NK-92 (cell line): ENCODE data around the gene CDKAL1.
"Not testable (repeated sequence)": the region's sequence is repeated elsewhere in the genome, so short reads cannot be mapped to it uniquely, and the experiment has no call there.

ENCODE experiments used
- DNase-seq: peaks from one replicate; lab custom pipeline; 2025; ENCODE audit not compliant: unreplicated experiment; lab: John Stamatoyannopoulos, UW

CDKAL1 gene

DNA sequence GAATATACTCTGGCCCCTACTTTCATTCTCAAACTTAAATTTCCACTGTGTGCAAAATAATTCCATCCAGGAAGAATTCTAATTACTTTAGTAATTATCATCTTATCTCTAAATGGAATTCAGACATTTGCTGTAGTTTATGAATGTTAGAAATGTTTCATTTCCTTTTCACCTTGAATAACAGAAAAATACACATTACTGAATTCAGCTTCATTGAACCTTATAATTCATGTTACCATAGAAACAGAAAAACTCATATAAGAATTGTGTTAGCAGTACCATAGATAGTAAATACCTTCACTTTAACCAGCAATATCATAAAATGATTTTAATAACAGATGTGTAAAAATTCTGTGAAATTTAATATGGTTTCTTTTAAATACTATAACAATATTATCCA lies 514.9 kb downstream of the CDKAL1 start:
- no peak for DNase-seq

GRCh38 chr6:21049572-21049971 lies 515.3 kb downstream of the CDKAL1 start:
- DNase-seq, result no peak

GRCh38 chr6:21050935-21051334 lies 516.7 kb downstream of the CDKAL1 start:
- DNase-seq, result no peak

DNA sequence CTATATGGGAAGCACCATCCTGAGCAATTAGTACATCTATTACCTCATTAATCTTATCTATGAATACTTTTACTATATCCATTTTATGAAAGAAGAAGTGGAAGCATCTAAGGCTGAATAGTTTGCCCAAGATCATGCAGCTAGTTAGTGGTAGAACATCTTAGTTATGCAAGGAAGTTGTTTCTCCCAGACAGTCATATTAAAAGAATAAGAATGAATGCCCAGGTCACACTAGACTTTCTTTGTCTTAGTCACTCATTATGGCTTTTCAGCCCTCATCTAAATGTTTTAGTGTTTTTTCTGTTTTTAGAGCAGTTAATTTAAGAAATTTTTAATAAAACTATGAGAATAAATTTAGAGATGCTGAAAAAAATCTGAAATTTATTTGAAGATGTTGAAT lies 517.5 kb downstream of the CDKAL1 start:
- DNase-seq, result no peak

- no peak for DNase-seq
These were observed 519.4 kb downstream of the CDKAL1 start for GRCh38 chr6:21053612-21054011.

GRCh38 chr6:21055480-21055879 lies 521.2 kb downstream of the CDKAL1 start:
- DNase-seq, result not testable (repeated sequence)

DNA sequence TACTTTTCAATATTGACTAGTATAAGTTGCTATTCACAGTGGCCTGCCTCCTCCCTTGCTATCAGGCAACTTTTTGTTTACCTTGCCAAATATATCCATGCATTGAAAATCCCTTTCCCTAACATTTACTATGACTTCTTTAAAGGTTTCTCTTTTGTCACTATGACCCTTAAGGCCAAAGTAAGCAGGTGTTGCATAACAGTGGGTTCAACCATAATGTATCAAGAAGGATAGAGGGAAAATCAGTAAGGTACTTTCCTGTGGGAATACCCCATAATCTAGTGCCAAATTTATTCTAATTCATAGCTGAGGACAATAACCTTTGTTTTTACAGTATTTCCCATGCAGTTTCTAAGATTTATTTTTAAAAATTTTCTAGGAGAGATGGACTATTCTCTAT lies 527.6 kb downstream of the CDKAL1 start:
- no peak for DNase-seq

DNA sequence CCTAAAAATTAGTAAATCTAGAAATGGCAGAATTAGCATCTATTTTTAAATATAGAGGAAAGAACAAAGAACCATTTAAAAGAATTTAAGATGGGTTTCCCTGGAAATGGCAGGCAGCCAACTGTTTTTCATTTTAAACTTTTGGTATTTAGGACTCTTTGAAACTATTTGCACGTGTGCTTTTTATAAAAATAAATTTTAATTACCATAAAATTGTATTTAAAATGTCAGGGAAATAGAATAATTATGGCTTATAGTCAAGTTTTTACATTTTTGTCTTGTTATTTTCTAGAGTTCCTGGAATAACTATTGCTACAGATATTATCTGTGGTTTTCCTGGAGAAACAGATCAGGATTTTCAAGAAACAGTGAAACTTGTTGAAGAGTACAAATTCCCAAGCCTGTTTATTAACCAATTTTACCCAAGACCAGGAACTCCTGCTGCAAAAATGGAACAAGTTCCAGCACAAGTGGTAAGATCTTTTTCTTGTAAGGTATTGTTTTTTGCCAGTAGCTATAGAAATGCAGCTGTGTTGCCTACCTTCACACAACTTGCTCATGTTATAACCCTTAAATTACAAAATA lies 530.6 kb downstream of the CDKAL1 start:
- DNase-seq, result no peak

DNA sequence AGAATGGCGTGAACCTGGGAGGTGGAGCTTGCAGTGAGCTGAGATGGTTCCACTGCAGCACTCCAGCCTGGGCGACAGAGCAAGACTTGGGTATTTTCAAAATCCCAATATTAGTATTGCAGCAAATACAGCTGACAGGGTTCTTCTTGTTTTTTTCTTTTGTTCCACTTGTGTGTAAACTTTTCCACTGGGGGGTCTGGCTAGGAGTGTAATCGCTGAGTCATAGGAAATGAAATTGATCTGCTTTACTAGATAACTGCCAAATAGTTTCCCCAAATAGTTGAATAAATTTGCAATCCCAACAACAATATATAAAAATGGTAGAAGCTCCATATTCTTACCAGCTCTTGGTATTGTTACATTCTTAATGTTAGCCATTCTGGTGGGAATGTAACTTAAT lies 533.3 kb downstream of the CDKAL1 start:
- no peak for DNase-seq

DNA sequence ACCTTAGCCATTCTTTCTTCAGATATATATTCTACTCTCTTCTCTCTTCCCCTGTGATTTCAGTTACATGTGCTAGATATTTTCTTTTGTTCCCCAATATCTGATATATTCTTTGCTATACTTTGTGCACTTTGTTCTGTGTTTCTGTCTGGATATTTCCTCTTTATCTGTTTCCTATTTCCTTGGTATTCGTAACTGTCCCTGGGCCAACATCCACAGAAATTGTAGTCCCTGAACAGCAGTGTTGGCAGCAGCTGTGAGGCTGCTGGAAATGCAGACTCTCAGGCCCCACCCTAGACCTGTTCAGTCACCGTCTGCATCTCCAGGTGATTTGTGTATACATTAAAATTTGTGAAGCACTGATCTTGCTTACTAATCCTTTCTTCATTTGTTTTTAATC lies 536.4 kb downstream of the CDKAL1 start:
- no peak for DNase-seq

DNA sequence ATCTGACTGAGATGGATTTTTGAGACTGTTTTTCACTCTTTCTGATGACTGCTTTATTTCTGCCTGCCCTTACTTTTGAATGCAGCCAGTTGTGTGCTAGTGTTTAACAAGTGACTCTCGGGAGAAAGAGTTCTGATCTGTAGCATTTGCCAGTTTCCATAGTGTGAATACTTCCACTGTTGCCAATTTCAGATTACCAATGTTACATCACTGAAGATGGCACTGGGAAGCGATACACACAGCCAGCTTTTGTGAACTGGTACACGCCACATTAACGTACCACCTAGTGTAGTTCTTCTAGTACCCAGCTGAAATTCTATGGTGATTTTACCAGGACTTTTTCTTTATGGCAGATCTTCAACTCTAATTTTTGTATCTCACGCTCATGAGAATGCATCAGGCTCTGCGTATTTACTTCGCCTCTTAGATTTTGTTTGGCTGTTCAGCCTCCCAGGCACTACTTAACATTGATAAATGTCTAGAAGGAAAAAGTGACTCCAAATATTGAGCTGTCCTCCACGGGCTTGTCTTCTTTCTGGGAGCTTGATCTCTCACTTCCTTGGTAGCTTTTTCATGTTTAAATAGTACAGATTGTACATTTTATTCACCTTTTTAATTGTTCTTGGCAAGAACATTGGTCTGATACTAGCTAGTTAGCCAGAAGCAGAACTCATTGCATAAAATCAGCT lies 537.7 kb downstream of the CDKAL1 start:
- no peak for DNase-seq

DNA sequence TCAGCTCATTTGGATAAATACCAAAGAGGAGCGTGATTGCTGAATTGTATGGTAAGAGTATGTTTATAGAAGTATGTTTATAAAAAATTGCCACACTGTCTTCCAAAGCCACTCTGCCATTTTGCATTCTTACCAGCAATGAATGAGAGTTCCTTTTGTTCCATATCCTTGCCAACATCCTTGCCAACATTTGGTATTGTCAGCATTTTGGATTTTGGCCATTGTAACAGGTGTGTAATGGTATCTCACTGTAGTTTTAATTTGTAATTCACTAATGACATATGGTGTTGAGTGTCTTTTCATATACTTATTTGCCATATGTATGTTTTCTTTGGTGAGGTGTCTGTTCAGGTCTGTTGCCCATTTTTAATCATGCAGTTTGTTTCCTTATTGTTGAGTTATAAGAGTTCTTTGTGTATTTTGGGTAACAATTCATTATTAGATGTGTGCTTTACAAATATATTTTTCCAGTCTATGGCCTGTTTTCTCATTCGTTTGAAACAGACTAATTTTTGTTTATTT lies 539.1 kb downstream of the CDKAL1 start:
- no peak for DNase-seq

GRCh38 chr6:21074484-21074883 lies 540.2 kb downstream of the CDKAL1 start:
- DNase-seq, result no peak

DNA sequence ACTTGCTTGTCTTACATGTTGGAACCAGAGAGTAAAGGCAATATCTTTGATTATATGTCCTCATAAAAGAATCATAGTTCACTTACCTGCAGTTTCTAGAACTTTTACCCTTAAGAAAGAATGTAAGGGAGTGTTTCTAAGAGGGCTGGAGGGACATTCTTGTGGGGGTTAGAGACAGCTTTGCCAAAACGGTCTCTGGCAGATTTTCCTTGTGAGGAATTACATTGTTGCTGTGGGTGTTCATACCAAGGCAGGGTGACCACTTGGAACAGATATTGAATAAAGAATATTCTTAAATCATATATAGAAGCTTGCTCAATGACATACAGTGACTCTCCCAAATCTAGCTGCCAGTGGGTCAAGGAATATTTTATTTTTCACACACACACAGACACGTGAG lies 541.7 kb downstream of the CDKAL1 start:
- DNase-seq, result no peak

DNA sequence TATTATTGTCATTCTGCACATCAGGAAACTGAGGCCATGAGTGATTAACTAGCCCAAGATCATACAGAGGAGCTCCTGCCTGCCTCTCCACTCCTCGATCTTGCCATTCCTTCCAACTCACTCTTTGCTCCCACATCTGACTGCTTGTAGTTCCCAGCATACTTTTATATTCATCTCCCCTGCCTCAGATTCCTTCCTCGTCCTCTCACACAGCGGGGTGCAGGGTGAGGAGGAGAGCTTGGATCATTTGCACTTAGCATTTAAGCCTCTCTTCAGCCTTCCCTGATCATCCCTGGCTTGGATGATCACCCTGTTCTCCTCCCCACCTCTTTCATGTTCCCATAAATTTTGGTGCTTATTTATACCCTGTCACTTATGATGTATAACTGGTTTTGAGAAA lies 544.2 kb downstream of the CDKAL1 start:
- DNase-seq, result no peak

- DNase-seq, result no peak
These were observed 545.3 kb downstream of the CDKAL1 start for GRCh38 chr6:21079468-21080048.

DNA sequence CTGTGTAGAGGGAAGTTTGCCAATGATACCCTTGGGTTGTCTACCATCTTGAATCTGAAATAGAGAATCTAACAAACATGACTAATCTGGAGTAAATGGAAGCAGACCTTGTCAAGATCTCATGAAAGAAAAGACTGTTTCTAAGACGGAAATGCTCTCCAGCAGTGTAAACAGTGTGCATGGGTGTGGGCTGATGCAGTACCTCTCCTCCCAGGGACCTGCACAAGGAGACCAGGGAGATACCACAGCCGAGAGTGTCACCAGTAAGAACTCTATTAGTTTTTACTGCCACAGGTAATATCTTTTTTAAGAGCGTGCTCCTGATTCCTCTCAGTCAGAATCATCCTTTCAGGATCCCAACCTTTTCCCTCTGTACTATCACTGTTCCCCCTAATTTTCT lies 546.0 kb downstream of the CDKAL1 start:
- DNase-seq, result no peak

GRCh38 chr6:21082091-21082490 lies 547.8 kb downstream of the CDKAL1 start:
- DNase-seq, result no peak

- DNase-seq, result no peak
These were observed 549.5 kb downstream of the CDKAL1 start for GRCh38 chr6:21083708-21084107.

GRCh38 chr6:21084656-21085055 lies 550.4 kb downstream of the CDKAL1 start:
- no peak for DNase-seq

- DNase-seq, result no peak
These were observed 551.0 kb downstream of the CDKAL1 start for GRCh38 chr6:21085211-21085610.

GRCh38 chr6:21085643-21086042 lies 551.4 kb downstream of the CDKAL1 start:
- DNase-seq, result no peak
